ENCODE results near the gene RNF181. TPM values are rescaled to one million over a fixed set of nuclear protein-coding genes. Genes with fewer than 3 reads are reported as not detected.

The RNF181 gene
- total and polyA plus RNA-seq, 2 donors (not counting 3 experiments of a cell fraction or from before 2014, with no cell fraction given), result 142 to 629 TPM

- H3K4me2 ChIP-seq (ENCODE audit: insufficient read depth, low read length), result no peak overlapping the region
- no peak overlapping the region for H2AFZ ChIP-seq (ENCODE audit: low read depth, low read length)
- intact Hi-C loops (cut with micrococcal nuclease) (loop anchor here (5.0 to 10.0 kb wide), 2 partner anchors 81 to 479 kb away; no protein-coding TSS in a partner anchor), dilution Hi-C loops (cut with MboI; ENCODE audit: extremely low pct_ligation_motif_present, low sequenced_read_pairs) (no loop called here)
- FAIRE-seq (no peak), DNase-seq (ENCODE audit: low read depth, low spot score) (no peak)
- no peaks in the 10 kb centered on the region for H4K20me1 ChIP-seq (replicated peaks; ENCODE audit: control insufficient read depth, extremely low read depth, insufficient read depth, low read length)
- peaks cover 26 to 39% of the 10 kb centered on the region in 2 experiments for H3K36me3 ChIP-seq (ENCODE audit: control insufficient read depth in 2 of 2, extremely low read depth in 1 of 2, insufficient read depth in 2 of 2, low read length in 2 of 2)
- H3K27ac ChIP-seq (ENCODE audit: insufficient read depth, low read depth, low read length), result no peak overlapping the region
- H3K9me3 ChIP-seq (replicated peaks; ENCODE audit: control insufficient read depth, insufficient read depth, low read length), result no peaks in the 10 kb centered on the region
- no peak overlapping the region for H3K9ac ChIP-seq (replicated peaks; ENCODE audit: extremely low read depth, insufficient read depth, low read length)
- H3K27me3 ChIP-seq (ENCODE audit: control insufficient read depth in 2 of 2, insufficient read depth in 2 of 2, low read length in 2 of 2), result no peaks in the 10 kb centered on the region
- H3K9me1 ChIP-seq (replicated peaks; ENCODE audit: control insufficient read depth, extremely low read depth, insufficient read depth, low read length), result no peaks in the 10 kb centered on the region
- BruUV-seq (replicated peaks), result no TSS peak
- peaks cover 16% of the 10 kb centered on the region for H3K4me1 ChIP-seq (ENCODE audit: control insufficient read depth, extremely low read depth, insufficient read depth, low read length)
- POLR2A ChIA-PET, result no interaction called here
- H3K79me2 ChIP-seq (ENCODE audit: control insufficient read depth, insufficient read depth, low read length), result no peaks in the 10 kb centered on the region
- no peak for TF ChIP-seq MYC (IDR thresholded peaks at IDR 0.05; ENCODE audit: low read depth, low read length)
- no peak for TF ChIP-seq EZH2 (IDR thresholded peaks at IDR 0.05; ENCODE audit: borderline replicate concordance, low read depth, low read length, severe bottlenecking)
- no peak for TF ChIP-seq GATA2 (IDR thresholded peaks at IDR 0.05; ENCODE audit: insufficient read depth, insufficient read length, low read depth, low read length)
- TF ChIP-seq CTCF (IDR thresholded peaks at IDR 0.05; ENCODE audit: extremely low read depth in 1 of 2, insufficient read depth in 1 of 2, low read depth in 1 of 2, low read length in 2 of 2), result no peak
- TF ChIP-seq MAX (IDR thresholded peaks at IDR 0.05; ENCODE audit: insufficient read depth, insufficient read length), result no peak
- TF ChIP-seq POLR2A (IDR thresholded peaks at IDR 0.05; ENCODE audit: low read depth, low read length), result no peak
- no peak for TF ChIP-seq POLR2AphosphoS5 (IDR thresholded peaks at IDR 0.05; ENCODE audit: insufficient read depth, low read depth, low read length)
- no peak for TF ChIP-seq JUN (IDR thresholded peaks at IDR 0.05; ENCODE audit: borderline replicate concordance, insufficient read depth, insufficient read length, low read depth)
- TF ChIP-seq FOS (IDR thresholded peaks at IDR 0.05; ENCODE audit: borderline replicate concordance, insufficient read depth, low read length), result no peak
- no peak overlapping the region for H3K4me3 ChIP-seq (replicated peaks in 1 of 3; ENCODE audit: insufficient read depth in 1 of 3, low read depth in 1 of 3, low read length in 3 of 3)
- CTCF ChIA-PET, result interaction anchor here (0.8 to 3.4 kb wide), 4 partner anchors 9 to 62 kb away, joined by 3 to 14 read pairs (median 6); no protein-coding TSS in a partner anchor
These were observed 50.6 kb downstream of the RNF181 start for GRCh38 chr2:85646166-85646565.

Small RNA genes lying within 50 kb of the gene (small RNA-seq; reads per million reads assigned to genes)
- gene RN7SL126P (ENCODE audit: insufficient read depth, insufficient read length, low read depth, low replicate concordance), result not detected

Other genes starting within 250 kb of the RNF181 start
- 49.9 and 59.1 TPM in 2 replicates for gene RETSAT, start 241.2 kb upstream of the RNF181 start, total RNA-seq
- gene RETSAT, start 241.2 kb upstream of the RNF181 start, polyA plus RNA-seq, result 41.6 and 43.8 TPM in 2 replicates
- 12.3 and 18.5 TPM in 2 replicates for gene ELMOD3, start 241.0 kb upstream of the RNF181 start, total RNA-seq
- 22.0 and 22.4 TPM in 2 replicates for gene ELMOD3, start 241.0 kb upstream of the RNF181 start, polyA plus RNA-seq
- gene CAPG, start 185.4 kb upstream of the RNF181 start, total RNA-seq, result 103 and 115 TPM in 2 replicates
- 104 and 107 TPM in 2 replicates for gene CAPG, start 185.4 kb upstream of the RNF181 start, polyA plus RNA-seq
- gene SH2D6, start 177.0 kb upstream of the RNF181 start, total RNA-seq, result 0.39 and 0.53 TPM in 2 replicates
- gene SH2D6, start 177.0 kb upstream of the RNF181 start, polyA plus RNA-seq, result not detected in 2 replicates
- gene MAT2A, start 56.6 kb upstream of the RNF181 start, total RNA-seq, result 236 and 257 TPM in 2 replicates
- gene MAT2A, start 56.6 kb upstream of the RNF181 start, polyA plus RNA-seq, result 151 and 172 TPM in 2 replicates
- 44.5 and 48.0 TPM in 2 replicates for gene GGCX, start 34.3 kb upstream of the RNF181 start, total RNA-seq
- 58.9 and 62.7 TPM in 2 replicates for gene GGCX, start 34.3 kb upstream of the RNF181 start, polyA plus RNA-seq
- gene VAMP8, start 18.2 kb upstream of the RNF181 start, total RNA-seq, result 35.8 and 39.0 TPM in 2 replicates
- 68.7 and 73.1 TPM in 2 replicates for gene VAMP8, start 18.2 kb upstream of the RNF181 start, polyA plus RNA-seq
- 164 and 186 TPM in 2 replicates for gene VAMP5, start 11.3 kb upstream of the RNF181 start, total RNA-seq
- gene VAMP5, start 11.3 kb upstream of the RNF181 start, polyA plus RNA-seq, result 624 and 648 TPM in 2 replicates
- gene TMEM150A, start 7.0 kb downstream of the RNF181 start, total RNA-seq, result 14.6 and 17.7 TPM in 2 replicates
- 35.7 and 44.9 TPM in 2 replicates for gene TMEM150A, start 7.0 kb downstream of the RNF181 start, polyA plus RNA-seq
- gene C2orf68, start 16.3 kb downstream of the RNF181 start, total RNA-seq, result 23.0 and 27.4 TPM in 2 replicates
- gene C2orf68, start 16.3 kb downstream of the RNF181 start, polyA plus RNA-seq, result 17.4 and 20.9 TPM in 2 replicates
- gene USP39, start 20.4 kb downstream of the RNF181 start, total RNA-seq, result 58.3 and 64.5 TPM in 2 replicates
- 57.8 TPM in 2 replicates for gene USP39, start 20.4 kb downstream of the RNF181 start, polyA plus RNA-seq
- not detected in 2 replicates for gene SFTPB, start 72.5 kb downstream of the RNF181 start, total RNA-seq
- not detected in 2 replicates for gene SFTPB, start 72.5 kb downstream of the RNF181 start, polyA plus RNA-seq
- gene GNLY, start 98.6 kb downstream of the RNF181 start, total RNA-seq, result not detected in 2 replicates
- not detected in 2 replicates for gene GNLY, start 98.6 kb downstream of the RNF181 start, polyA plus RNA-seq
- 12.7 and 12.8 TPM in 2 replicates for gene ATOH8, start 158.2 kb downstream of the RNF181 start, total RNA-seq
- gene ATOH8, start 158.2 kb downstream of the RNF181 start, polyA plus RNA-seq, result 10.3 and 13.8 TPM in 2 replicates

Measured in endothelial cell of umbilical vein (primary cell).